Measurements from ENCODE around the gene RNF149.

Gene RNF149

DNA sequence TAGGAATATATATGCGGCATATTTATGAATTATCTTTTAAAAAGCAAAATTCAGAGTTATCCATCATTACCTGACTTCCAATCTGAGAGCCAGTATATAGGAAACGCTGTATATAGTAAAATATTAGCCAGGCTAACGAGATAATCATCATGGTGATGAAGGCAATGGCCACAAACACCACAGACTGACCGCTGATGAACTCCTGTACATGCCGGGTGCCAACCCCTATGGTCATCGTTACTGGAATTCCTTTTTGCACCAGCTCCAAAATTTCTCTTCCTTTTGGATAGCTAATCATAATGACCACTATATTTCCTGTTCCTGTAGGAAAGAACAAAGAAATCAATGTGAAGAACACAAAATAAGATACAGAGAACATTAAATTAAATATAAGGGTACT lies 13.6 kb downstream of the RNF149 start:
- DNase-seq (ENCODE audit: low read depth), result no peak

DNA sequence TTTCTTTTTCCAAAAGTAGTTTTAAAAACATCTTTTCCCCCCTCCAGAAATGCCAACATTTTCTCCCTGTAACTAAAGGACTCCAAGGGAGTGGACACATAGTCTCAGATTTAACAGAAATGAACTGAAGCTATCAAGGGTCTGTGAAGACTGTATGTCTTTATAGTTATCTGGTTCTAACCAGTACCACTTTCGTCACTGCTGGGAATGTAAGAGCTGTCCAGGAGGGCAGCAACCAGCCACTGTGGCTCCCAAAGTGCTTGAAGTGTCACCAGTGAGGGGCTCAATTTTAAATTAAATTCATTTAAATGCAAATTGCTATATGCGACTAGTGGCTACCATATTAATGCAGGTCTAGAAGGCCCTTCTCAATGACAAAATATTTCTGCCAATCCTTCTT lies 15.0 kb downstream of the RNF149 start:
- no peak for DNase-seq (ENCODE audit: low read depth)

DNA sequence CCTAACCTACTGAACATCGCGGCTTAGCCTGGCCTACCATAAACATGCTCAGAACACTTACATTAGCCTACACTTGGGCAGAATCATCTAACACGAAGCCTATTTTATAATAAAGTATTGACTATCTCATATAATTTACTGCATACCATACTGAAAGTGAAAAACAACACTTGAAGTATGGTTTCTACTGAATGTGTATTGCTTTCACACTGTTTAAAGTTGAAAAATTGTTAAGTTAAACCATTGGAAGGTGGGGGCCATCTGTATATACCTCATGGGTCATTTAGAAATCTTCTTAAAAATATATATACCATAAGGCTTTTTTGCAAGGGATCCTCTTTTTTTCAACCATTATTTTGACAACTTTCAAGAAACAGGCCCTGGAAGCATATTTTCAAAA lies 16.5 kb downstream of the RNF149 start:
- no peak for DNase-seq (ENCODE audit: low read depth)

DNA sequence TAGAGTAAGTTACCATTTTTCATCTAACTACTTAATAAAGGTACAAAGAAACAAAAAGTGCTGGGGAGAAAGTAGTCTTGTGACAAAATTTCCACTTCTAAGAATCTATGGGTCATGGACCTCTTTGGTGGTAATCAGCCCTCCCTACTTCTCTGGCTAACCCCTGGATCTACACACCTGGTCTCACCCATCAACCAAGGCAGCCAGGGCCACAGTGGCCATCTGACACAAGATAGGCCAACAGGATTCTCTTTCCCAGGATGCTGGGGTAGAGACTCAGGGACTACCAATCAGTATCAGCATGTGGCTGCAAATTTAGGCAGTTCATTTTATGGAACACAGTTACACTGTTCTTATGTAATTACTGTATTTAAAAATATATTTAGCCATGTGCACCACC lies 17.8 kb downstream of the RNF149 start:
- no peak for DNase-seq (ENCODE audit: low read depth)

DNA sequence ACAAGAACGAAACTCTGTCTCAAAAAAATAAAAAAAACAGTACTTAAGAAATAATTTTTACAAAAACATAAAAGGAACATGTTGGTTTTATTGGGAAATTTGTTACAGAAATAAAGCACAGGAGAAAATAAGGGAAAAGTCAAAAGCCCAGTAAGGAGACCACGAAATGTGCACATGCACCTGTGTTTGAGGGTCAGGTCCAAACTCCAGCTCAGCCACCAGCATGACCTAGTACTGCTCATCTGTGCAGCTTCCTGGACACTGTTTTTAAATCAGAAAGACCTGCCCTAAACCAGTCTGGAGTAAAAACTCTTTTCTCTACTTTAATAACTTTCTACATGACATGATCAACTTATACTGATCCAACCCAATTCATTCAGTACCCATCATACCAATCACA lies 21.2 kb downstream of the RNF149 start:
- no peak for DNase-seq (ENCODE audit: low read depth)

DNA sequence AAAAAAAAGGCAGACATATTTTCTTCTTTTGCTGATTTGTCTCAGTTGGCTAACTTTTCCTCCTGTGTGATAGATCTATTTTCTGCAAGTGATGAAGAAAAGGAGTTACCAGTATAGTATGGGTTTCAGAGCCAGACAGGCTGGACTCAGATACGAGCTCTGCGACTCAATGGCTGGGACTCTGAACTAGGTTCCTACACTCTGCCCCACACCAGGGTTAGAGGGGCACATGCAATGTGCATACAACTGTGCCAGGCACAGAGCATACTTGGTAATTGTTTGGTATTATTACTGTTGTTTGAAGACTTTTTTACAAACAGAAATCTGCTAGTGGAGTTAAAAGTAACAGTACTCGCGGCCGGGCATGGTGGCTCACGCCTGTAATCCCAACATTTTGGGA lies 21.8 kb downstream of the RNF149 start:
- DNase-seq (ENCODE audit: low read depth), result no peak

DNA sequence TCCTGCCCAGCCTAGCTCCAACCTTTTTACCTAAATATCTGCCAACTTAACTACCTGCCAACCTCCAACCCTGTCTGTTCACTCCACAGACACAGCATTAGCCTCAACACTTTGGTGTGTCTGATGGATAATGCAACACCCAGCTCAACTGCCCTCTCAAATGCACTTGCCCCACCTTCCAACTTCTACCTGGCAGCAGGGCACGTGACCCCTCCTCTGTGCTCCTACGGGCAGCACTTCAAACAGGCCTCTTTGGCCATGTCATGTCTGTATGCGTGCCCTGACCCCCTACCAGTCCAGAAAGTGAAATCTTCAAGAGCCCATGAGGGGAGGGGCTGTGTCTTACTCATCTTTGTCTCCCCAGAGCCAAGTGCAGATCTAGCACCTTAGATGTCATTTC lies 25.5 kb downstream of the RNF149 start:
- no peak for DNase-seq (ENCODE audit: low read depth)

DNA sequence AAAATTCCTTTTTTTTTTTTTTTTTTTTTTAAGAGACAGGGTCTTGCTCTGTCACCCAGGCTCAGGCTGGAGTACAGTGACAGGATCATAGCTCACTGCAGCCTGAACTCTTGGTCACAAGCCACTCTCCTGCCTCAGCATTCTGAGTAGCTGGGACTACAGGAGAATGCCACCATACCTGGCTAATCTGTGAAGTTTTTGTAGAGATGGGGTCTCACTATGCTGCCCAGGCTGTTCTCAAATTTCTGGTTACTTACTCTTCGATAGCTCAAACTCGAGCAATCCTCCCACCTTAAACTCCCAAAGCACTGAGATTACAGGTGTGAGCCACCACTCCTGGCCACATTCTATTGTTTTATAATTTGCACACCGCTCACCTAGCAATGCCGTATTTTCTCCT lies 27.0 kb downstream of the RNF149 start:
- DNase-seq (ENCODE audit: low read depth), result no peak

DNA sequence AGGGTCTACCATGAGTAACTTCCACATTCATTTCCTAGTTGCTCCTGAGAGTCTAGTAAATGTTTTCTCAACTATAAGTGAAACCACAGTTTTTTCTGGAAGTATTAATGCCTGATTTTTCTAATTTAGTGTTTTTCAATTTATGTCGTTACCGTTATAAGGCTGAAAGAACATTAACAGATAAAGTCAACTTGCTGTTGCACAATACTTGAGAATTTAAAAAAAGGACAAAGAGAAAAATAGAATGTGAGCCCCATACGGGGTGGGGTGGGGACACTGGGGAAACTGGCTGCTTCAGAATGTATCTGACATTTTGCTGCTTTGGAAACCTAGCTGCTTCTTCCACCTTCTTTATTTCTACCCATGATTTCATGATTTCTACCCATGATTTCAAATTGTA lies 29.6 kb downstream of the RNF149 start:
- DNase-seq (ENCODE audit: low read depth), result no peak

DNA sequence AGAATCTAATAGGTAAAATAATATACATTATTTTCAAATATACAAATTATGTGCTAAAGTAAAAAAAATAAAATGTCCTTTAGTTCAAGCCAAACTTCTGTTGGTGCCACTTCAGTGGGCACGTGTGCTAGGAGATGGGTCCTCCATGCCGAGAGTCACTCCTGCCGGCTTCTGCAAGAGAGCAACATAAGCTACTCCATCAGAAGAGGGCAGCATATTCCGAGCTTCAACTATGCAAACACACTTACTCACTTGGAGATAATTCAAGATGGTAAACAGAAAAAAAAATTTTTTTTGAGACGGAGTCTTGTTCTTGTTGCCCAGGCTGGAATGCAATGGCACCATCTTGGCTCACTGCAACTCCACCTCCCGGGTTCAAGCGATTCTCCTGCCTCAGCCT lies 31.4 kb downstream of the RNF149 start:
- no peak for DNase-seq (ENCODE audit: low read depth)

DNA sequence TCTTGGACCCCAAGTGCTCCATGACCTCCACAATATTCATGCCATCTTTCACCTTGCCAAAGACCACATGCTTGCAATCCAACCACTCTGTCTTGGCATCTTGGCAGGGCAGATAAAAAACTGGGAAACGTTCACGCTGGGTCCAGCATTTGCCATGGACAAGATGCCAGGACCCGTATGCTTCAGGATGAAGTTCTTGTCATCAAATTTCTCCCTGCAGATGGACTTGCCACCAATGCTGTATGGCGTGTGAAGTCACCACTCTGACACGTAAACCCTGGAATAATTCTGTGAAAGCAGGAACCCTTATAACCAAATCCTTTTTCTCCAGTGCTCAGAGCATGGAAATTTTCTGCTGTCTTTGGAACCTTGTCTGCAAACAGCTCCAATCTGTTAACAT lies 34.4 kb downstream of the RNF149 start:
- DNase-seq (ENCODE audit: low read depth), result no peak

DNA sequence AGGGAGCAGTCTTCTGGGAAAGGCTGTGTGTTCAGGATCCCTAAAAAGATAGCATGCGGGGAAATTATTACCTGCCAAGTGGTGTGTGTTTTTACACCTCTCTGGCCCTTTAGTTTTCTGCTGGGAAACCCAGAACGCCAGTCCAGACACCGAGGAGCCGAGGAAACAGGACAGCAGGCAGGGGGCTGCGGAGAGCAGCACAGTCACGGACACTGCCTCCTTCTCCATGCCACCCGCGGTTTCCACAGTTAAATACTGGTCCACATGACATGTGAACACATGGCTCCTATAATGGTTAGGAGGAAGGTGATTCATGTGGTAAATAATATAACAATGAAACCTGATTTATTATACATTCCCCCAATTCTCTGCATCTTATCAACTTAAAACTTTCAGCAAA lies 35.4 kb downstream of the RNF149 start:
- no peak for DNase-seq (ENCODE audit: low read depth)

DNA sequence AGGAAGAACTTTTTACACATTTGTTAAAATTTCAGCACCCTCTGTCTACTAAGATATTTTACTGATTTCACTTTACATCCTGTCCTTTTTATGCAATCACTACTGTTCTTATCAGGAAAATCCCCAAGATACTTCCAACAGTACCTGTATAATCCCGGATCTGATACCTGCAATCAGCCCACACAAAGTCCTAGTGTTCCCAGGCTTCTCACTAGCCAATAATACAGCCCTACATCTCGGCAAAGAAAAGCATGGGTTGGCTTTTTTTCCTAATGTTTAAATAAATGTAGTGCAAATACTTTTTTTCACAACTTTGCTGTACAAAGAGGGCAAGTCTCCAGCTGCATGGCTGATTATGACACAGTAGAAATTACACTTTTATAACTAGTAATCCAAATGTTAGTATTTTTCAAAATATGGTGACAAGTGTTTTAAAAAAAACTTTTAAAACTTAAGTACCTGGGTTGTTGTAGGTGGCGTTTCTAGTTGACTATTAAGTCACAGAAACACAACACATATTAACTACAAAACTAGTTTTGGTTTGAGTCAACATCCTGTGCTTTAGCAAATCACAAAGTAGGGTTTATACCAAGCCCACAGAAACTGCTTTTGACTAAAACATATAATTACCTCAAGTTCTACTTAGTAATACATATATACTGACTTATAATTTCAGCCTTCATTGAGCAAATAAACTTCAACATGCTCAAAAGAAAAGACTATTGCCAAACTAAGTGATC lies 36.3 kb downstream of the RNF149 start:
- no peak for DNase-seq (ENCODE audit: low read depth)

DNA sequence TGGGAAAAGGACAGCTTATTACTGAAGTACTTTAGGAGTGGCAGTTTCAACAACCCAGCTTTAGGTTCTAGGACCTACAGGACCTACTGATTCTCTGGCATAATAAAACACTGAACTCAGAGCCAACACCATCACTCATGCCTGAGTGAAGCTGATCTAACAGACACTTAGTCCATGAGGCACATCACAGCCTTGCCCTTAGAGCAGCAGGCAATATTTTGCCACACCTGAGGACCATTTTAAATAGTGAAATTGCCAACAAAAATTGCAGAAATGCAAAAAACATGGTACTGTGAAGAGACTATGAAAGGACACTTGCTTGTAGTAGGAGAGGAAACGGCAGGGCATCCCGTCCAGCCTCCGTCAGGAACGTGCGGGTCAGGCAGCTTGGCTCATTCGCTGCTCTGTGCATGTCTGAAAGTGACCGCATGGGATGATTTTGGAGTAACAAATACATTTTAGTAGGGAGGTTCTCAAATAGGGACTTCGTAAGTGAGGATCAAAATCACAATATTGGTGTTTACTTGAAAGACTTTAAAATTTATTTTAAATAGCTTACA lies 37.7 kb downstream of the RNF149 start:
- DNase-seq (ENCODE audit: low read depth), result no peak

DNA sequence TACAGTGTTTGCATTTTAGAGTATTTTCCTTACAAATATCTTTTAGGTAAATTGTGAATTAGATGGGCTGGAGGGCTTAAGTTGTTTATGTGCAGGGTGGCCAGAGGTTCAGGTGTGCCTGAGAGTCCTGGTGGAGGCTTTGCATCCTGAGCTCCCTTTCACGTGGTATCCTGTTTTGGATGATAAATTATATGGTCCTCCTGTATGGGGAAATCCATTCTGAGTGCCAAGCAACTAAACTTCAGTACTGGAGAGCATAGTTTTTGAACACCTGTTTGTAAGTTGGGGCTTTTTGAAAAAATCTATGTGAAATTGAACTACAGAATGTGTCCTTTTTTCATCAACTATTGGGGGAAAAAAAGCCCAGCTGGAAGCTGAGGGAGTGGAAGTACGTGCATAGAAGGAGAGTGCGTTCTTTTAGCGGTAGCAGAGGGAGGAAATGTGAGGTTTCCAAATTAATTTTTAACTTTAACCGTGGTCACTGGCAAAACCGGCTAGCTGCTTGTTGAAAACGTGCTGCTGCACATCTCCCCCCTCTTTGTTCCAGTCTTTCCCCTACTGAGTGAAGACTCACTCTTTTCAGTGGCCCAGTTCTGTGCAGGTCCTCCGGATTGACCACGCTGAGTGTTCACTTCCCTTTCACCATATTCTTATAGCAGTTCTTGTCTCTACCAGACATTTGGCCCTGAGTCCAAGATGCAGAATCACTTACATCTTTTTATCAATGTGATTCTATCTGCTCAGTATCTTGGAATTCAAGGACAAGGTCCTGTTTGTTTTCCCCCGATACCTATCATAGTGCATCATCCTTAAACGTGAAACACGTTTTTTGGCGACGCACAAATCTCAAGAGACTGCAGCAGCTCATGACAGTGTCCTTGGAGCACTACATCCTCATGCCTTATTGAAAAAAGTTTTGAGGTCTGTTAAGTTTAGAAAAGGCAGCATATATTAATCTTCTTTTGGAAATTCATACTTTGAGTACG lies 40.5 kb downstream of the RNF149 start:
- DNase-seq (ENCODE audit: low read depth), result no peak

DNA sequence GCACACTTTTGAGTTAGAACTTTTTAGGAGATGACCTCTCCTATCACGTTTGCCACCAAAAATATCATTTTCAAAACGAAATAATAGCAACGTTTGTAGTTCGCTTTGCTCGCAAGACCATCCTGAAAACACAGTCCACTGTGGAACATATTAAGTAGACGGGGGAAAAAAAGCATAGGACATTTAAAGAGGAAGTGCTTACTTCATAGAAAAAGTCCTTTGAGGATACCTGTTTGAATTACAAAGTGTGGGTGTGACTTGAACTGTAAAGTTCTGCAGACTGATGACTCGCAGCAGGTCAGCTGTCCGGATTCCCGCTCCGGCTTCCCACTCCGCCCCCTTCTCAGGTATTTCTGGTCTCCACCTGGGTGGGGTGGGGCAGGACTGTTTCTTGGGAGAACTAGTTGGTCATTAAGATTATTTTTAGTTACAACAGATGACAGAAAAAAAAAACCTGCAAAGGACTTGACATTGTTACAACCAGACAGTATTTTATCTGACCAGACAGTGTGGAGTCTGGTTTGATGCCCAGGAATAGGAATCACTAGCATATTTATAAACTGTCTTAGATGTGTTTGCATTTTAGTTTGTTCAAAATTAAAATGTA lies 42.5 kb downstream of the RNF149 start:
- DNase-seq (ENCODE audit: low read depth), result no peak

DNA sequence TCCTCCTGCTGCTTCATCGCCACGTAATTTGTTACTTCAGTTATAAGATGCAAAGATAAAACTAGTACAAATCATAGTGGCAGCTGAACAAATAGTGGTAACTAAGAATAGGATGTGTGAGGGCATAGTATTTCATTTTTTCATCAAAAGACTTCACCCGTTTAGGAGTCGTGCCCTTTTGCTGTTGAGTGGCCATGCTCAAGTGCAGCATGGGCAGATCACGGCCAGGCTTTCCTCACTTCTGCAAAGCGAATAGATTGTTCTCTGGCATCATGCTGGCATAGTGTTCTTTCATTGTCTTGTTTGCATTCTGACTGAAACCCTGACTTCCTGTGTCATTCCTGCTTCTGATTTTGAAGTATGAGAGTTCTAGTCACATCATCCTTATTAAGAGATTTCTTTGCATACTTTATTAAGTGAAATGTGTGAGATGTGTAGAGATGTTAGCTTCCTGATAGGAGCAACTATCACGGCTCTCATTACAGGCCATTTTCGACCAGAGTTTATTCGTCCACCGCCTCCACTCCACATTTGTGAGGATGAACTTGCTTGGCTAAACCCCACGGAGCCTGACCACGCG lies 44.1 kb downstream of the RNF149 start:
- no peak for DNase-seq (ENCODE audit: low read depth)

DNA sequence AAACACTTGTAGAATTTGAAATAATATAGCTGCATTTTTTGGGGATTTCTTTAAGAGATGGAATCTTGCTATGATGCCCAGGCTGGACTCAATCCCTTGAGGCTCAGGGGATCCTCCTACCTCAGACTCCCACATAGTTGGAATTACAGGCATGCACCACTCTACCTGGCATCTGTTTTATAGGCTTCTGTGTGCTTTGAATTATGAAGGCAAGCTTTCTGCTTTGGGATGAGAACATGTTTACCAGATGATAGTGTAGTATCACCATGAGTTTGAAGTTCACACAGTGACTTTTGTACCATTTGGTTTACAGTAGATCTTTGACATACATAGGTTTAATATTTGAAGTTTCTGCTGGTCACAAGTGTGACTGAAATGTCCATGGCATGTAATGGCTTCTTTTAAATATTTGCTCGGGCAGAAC lies 45.1 kb downstream of the RNF149 start:
- no peak for DNase-seq (ENCODE audit: low read depth)

DNA sequence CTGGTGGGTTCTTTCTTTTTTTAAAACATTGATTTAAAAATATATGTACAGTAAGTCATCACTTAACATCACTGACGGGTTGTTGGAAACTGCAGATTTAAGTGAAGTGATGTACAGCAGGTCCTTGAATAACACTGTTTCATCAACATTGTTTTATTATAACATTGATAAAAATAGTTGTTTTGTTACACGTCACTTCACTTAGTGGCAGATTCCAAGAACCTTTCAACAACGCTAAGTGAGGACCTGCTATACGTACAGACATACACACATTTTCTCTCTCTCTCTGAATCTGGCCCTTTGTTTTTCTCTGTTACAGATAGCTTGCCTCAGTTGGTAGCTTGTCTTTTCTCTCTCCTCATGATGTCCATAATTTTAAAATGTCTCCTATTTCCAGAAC lies 46.4 kb downstream of the RNF149 start:
- no peak for DNase-seq (ENCODE audit: low read depth)

DNA sequence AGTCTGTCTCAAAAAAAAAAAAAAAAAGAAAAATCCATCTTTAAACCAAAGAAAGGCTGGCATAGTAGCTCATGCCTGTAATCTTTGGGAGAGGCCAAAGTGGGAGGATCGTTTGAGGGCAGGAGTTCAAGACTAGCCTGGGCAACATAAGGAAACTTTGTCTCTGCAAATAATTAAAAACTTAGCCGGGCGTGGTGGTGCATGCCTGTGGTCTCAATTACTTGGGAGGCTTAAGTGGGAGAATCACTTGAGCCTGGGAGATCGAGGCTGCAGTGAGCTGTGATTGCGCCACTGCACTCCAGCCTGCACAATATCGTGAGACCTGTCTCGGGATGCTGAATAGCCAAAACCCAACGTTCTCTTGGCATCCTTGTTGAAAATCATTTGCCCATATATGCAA lies 49.7 kb downstream of the RNF149 start:
- DNase-seq (ENCODE audit: low read depth), result no peak

DNA sequence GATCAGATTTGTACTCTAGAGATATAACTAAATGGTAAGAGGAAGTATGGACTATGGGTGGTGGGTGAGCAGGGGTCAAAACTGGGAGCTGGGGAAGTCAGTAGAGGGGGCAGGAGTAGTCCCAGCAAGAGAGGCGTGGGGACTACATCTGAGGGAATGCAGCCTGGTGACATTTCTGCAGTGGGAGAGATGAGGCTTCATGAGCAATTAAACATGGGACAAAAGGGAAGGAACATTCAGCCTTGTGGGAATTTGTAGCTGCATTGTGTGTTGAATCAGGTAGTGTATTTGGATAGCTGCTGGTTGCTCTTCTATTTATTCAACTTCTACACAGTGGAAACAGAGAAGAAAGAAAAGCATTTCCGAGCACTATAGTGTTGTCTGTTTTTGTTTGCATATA lies 52.2 kb downstream of the RNF149 start:
- DNase-seq (ENCODE audit: low read depth), result no peak

DNA sequence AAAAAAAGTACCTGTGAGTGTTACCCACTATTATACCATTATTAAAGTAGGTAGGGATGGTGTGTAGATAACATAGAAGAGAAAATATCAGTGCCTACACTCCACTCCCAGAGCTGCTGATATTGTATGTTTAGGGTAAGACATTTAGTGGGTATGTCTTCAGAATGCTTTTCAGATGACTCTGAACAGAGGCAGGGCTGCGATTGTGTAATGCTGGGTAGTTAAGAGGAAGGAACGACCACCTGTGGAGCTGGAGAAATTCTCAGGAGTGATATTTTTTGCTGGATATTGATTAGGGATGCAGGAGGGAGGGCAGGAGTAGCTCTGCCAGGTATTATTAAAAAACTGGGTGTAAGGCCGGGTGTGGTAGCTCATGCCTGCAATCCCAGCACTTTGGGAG lies 53.0 kb downstream of the RNF149 start:
- no peak for DNase-seq (ENCODE audit: low read depth)
